GM19455 (cell line): ENCODE measurements around the gene TMEM247.
"Not testable (repeated sequence)": the region's sequence is repeated elsewhere in the genome, so short reads cannot be mapped to it uniquely, and the experiment has no call there.

Source experiments
- ATAC-seq: cut with Tn5 transposase; IDR thresholded peaks from one replicate; pipeline ENCODE4 v1.9.1; 2021; ENCODE audit not compliant: unreplicated experiment

The TMEM247 gene

DNA sequence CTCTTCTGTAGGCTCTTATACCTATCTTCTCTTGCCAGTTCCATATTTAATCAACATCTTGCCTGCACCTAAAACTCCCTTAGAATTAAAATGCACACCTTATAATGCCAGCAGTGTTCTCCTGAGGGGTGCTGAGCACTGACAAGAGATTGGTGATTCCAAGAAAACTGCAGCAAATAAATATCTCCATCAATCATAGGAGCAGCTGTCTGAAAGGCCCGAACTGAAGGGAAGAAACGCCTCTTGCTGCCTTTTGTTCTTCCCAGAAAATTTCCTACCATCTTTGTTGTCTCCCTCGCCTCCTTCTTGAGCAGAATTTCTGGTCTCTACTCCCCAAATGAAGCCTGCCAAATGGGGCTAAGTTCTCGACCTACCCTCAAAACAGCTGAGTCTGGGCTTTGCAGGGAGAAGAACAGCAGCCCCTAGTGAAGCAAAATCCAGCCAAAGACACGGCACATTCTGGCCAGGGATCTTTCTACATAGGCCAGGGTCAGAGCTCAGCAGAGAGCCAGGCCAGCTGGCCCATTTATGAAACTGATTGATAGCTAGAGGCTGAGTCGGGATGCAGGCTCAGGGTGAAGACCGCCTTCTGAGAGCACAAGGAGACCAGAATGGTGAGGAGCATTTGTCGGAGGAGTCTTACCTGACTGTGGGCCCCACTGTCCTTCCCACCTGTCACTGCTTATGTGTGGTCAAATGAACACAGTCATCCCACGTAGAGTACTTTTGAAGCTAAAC lies 20.4 kb upstream of the TMEM247 start:
- ATAC-seq: no peak

DNA sequence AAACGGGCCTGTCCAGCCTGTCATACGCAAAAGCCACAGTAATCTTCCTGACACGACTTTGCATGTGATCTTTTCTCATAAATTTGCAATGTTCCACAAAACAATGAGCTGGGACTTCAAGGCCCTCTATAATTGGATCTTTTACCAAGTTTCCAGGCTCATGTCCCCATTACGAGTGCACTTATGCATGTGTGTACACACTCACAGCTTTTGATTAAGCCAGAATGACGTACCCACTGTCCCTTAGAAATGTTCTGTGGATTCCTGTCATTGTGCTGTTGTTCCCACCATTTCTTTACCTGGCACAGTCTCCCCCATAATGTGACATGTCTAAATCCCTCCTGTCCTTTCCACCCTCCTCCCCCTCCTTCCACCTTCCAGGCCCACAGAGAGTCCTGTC lies 19.7 kb upstream of the TMEM247 start:
- ATAC-seq: no peak

DNA sequence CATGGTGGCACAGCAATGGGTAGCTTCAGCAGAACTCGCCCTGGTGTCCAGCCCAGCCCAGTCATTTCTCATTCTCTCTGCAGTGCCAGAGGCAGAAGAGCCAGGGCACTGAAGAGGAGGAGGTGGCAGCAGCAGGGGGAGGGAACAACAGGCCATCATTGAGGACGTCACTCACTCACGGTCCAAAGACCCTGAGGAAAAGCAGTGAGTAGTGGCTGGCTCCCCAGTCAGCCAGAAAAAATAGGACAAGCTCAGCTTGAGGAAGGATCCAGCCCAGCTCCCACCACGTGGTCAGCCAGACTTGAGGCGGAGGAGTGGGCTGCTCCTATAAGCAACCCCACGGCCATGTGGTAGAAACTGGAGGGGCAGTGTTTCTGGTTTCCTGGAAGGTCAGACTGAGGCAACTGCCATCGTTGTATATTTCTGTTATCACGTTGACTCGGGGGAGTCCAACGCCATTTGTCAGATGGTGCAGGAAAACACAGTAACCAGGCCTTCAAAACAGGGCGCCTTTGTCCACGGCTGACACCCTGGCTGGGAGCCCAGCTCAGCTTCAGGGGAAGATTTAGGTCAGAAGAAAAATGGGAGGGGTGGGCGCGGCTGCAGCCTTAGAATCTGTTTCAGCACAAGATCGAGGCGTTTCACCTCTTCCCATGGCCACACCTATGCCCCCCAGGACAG lies 19.0 kb upstream of the TMEM247 start:
- no peak for ATAC-seq

DNA sequence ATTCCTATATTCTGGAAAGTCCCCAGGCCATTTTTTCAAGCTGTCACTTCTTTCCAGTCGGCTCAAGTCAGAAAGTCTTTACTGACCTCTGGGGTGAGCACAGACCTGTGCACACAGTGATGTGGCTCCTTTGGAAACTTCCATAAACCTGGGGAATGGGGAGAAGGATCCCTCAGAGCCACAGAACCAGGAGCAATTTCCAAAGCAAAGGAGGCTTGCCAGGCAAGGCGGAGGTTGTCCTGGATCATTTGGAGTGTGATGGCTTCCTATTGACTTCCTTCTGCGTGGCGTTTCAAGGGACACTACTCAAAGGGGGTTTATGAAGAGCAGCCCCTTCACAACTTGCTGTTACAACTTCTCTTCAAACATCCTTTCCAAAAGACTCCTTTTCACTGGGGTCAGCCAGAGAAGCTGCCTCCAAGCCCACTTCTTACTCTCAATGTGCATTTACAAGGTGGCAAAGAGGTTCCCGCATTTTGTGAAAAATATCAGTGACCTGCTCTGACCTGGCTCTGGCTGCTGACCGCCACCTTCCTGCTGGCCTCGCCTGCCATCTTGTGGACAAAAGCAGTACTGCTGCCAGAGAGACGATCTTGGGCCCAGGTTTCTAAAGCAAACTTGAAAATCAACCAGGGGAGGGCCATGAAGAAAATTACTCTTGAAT lies 18.2 kb upstream of the TMEM247 start:
- no peak for ATAC-seq

DNA sequence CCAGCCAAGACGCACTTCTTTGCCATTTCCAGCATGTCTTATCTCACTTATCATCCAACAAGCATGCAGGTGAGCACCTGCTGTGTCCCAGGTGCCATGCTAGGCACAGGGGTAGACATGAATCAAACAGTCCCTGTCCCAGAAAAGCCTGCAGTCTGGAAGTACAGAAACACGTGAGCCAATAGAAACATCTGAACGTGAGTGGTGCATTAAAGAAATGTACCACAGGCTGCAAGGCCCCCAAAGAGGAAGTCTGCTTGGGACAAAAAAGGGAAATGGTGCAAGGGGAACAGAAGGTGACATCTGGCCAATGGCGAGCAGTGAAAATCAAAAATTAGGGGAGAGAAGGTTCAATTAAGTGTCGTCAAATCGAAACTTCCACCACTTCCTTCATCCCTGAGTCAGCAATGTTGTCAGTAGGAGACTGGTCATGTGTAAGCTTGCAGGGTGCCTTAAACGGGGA lies 17.6 kb upstream of the TMEM247 start:
- no peak for ATAC-seq

DNA sequence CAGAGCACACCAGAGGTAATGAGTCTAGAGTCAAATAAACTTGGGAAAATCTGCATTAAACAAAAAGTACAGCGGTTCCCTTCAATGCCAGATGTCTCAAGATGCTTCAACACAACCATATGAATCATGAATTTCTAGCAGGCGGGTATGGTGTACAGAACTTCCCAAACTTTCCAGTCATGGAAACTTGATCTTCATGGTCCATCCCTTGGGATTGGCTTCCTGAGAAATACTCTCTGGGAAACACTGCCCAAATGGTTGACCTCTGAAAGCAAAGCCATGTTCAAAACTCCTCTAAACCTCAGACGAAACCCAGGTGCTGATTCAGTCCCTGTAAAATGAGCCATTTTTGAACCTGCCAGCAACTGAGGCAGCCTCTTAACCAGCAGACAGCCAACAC lies 16.4 kb upstream of the TMEM247 start:
- no peak for ATAC-seq

DNA sequence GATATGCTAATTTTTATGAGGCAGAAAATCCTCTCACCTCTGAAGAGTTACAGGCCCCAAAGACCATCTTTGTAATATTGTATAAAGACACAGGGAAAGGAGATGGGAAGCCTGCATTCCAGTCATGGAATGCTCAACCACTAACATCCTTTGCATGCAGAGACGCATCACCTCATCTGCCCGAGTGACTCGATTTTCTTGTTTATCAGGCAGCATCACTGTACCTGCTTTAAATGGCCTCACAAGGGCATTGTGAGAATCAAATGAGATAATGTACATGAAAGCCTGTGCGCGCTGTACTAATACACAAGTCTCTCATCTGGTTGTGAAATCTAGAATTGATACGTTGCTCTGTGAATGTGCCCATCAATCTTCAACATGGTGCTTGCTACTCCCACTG lies 10.2 kb upstream of the TMEM247 start:
- ATAC-seq: no peak

DNA sequence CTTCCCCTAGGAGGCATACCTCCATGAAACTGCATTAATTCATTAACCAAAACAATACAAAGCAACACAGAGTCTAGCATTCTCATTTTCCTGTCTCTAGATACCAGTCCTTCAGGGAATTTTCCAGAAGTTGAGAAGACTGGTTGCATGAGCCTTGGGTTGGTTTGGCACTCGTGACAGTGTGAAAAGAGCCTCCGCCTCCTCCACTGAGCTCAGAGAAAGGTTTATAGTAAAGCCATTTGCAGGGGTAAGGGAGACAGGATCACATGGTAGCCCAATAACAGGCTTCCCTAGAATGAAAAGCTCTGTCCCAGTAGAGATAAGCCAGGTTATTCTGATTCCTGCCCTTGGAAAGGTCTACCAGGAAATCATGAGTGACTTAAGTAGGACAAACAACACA lies 9.7 kb upstream of the TMEM247 start:
- ATAC-seq: no peak

DNA sequence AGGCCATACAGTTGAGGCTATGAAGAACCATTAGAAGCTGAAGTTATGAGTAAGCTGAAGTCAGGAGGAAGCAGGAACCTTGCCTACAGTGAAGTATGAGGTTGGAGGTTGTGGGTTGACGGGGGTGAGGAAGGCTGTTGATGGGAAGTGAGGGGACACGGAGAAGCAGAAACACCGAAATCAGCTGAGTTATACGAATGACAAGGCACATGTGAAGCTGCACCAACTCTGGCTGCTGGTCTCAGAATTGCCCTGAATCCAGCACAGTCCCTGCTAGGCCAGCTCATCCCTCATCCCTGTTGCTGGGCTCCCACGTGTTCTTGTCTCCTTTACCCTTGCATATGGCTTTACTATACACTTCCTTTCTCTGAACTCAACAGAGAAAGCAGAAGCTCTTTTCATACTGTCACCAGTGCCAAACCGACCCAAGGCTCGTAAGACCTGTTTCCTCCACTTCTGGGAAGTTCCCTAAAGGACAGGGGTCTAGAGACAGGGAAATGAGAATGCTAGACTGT lies 9.2 kb upstream of the TMEM247 start:
- ATAC-seq: no peak

DNA sequence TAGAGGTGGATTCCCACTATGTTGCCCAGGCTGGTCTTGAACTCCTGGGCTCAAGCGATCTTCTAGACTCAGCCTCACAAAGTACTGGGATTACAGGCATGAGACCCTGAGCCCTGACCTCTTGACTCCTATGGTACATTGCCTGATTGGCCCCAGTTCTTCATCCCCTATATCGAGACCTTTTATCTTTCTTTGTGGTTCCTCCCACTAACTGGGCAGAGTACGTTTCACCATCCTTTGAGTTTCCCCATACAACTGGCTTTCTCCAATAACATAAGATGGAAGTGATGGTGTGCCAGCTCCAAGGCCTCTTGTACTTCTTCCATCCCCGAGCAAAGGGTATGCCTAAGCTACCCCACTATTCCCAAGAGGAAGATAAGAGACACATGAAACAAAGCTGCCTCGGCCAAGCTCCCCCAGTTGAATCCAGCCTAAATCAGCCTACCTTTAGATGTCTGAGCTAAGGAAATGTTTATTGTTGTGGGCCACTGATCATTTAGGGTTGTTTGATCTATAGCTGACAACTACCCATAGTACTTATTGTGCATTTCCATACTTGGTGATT lies 8.3 kb upstream of the TMEM247 start:
- ATAC-seq: no peak

DNA sequence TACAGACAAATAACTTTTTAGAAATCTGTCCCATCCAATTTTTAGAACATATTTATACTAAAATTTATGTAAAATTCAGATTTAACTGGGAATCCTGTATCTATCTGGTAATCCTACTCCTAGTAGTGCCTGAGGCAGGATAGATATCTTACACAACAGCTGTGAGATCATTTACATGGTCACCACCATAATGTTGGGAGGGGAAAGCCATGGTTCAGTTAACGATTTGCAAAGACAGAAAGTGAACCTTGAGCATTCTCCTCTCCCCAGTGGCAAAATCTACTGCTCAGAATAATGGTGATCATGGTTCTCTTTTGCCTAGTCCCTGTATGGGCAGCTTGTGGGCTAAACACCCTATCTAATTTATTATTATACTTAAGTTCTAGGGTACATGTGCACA lies 7.7 kb upstream of the TMEM247 start:
- no peak for ATAC-seq

DNA sequence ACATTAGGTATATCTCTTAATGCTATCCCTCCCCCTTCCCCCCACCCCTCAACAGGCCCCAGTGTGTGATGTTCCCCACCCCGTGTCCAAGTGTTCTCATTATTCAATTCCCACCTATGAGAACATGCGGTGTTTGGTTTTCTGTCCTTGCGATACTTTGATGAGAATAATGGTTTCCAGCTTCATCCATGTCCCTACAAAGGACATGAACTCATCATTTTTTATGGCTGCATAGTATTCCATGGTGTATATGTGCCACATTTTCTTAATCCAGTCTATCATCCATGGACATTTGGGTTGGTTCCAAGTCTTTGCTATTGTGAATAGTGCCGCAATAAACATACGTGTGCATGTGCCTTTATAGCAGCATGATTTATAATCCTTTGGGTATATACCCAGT lies 7.2 kb upstream of the TMEM247 start:
- ATAC-seq: not testable (repeated sequence)

DNA sequence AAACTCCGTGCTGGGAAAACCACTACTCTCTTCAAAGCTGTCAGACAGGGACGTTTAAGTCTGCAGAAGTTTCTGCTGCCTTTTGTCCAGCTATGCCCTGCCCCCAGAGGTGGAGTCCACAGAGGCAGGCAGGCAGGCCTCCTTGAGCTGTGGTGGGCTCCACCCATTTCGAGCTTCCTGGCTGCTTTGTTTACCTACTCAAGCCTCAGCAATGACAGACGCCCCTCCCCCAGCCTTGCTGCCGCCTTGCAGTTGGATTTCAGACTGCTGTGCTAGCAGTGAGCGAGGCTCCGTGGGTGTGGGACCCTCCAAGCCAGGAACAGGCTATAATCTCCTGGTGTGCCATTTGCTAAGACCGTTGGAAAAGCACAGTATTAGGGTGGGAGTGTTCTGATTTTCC lies 1.9 kb upstream of the TMEM247 start:
- ATAC-seq: not testable (repeated sequence)

DNA sequence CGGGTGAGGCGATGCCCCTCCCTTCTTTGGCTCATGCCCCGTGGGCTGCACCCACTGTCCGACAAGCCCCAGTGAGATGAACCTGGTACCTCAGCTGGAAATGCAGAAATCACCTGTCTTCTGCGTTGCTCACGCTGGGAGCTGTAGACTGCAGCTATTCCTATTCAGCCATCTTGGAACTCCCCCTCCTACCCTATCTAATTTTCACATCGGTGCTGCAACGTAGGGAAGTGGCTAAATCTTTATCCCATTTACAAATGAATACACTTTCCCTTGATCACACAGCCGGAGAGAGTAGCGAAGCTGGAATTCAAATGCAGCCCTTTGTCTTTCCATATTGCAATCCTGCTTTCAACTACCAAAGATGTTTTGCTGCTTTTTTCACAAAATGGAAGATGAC lies 1.4 kb upstream of the TMEM247 start:
- ATAC-seq: no peak

DNA sequence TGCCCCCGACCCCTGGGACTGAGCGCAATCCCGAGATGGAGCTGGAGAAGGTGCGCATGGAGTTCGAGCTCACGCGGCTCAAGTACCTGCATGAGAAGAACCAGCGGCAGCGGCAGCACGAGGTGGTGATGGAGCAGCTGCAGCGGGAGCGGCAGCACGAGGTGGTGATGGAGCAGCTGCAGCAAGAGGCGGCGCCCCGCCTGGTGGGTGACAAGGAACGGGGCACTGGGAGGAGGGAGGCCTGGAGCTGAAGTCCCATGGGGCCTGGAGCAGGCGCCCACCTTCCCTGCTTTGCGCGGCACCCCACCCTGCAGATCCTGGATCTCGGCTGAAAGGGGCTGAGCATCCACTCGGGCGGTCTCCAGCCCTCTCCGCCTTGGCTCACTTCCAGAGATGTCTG lies 1.2 kb downstream of the TMEM247 start:
- ATAC-seq: no peak

DNA sequence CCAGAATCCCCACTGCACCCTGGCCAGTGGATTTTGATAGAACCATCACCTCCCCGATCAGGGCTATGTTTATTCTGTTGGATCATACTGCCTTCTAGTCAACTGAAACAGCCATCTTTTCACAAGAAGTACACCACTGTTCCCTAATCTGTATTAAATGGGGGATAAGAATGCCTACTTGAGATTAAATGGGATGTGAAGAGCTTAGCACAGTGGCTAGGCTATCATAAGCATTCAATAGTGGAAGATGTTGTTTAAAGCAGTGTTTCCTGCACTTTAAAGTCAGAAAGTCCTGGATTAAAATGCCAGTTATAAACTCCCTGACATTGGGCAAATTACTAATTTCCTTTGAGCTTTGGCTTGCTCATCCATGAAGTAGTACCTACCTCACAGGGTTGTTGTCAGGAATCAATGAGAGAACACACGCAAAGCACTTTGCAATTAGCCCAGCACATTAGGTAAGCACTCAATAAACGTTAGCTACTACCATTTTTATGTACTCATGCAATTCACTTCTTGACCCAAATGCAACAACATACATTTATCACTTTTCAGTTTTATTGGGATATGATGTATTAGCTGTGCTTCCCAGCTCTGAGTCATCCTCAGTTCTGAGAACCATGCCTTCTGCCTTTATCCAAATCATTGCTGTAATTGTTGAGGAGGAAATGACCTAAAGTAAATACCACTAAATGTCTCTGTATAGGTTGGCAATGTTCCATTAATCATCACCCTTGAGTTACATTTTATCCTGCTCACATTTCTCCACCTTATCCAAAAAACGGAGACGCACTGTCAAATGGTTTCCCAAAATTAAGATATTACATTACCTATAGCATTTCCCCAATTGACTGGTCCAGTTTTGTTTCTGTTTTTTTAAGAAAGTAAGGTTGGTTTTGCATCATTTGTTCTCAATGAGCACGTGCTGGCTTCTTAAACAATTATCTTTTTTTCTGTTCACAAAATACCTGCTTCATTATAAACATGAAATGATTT lies 2.1 kb downstream of the TMEM247 start:
- no peak for ATAC-seq

DNA sequence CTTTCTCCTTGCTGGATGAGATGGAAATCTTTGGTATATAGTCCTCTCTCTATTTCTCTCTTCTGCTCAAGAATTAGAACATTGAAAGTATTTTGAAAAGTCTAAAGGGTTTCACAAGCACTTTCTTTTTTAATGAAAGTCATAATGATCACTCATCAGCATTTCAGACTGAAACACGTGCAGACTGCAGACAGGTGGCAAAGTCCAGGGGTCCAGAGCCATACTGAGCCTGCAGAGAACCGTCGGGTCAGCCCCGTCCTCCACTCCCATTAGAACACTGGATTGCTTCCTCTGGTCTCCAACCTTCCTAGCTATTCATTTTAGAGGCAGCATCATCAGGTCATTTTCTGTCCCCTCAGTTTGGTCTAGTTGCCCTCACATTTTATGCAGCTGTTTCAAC lies 3.1 kb downstream of the TMEM247 start:
- ATAC-seq: no peak

DNA sequence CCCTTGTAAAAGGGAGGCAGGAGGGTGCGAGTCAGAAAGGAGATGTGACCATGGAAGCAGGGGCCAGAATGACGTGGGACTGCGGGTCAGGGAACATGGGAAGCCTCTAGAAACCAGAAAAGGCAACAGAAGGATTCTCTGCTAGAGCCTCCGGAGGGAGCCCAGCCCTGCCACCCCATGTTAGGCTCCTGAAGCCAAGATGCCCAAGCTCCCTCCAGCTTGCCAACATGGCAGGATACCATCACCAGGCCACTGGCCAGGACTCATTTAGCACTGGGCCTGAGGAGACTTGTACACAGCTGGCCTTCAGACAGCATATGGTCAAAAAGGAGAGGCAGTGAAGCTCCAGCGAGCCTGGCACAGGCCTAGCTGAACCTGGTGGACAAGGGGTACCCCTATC lies 5.6 kb downstream of the TMEM247 start:
- no peak for ATAC-seq

DNA sequence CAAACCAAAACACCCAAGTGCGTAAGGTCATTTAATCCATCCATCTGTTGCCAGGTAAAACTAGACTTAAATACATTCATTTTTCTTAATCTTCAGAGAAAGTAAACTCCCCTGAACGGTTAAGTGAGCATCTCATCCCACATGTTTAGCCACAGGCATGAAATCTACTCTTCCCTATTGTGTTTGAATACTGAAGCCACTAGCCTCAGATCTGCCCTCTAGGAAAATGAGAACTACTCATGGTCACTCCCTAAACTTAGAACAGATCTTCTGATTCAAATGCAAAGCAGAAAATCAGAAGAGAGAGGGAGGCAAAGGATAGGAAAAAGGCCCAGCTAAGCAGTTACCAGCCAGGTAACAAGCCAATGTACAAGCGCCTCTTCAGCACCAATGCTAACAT lies 7.1 kb downstream of the TMEM247 start:
- ATAC-seq: no peak

DNA sequence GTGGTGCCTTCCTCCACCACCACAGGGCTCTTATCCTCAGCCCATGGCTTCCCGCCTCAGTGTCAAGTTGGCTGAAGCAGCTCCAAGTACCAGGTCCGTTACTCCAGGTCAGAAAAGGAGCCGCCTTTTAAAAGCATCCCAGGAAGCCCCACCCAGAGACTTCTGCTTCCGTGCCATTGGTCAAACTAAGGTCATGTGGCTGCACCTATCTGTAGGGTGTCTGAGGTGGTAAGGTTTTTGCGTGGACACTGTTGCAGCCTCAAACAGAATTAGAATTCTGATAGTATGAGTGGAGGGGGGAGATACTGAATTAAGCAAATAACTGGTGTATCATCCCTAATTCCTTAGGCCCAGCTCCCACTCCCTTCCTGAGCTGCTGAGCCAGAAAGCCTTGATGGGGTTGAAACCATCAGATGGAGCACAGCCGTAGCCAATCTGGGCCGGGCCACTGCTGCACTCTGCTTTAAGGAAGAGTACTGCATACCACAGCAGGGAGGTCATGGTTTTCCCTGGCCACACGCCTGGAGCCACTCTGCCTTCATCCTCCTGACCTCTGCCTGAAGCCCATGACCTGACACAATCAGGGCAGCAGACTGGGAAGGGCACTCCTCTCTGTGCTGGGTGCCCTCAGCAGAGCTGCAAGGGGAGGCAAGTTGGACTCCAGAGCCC lies 8.4 kb downstream of the TMEM247 start:
- ATAC-seq: no peak
